ENCODE results near the gene PJA2.
"Not testable (repeated sequence)": the region's sequence is repeated elsewhere in the genome, so short reads cannot be mapped to it uniquely, and the experiment has no call there.

- TF ChIP-seq CTCF (conservative IDR thresholded peaks at IDR 0.05; ENCODE audit: low read length); EZH2phosphoT487 (IDR thresholded peaks at IDR 0.05; ENCODE audit: borderline replicate concordance, low read depth, low read length): not testable (repeated sequence)
These were observed 4.2 kb upstream of the PJA2 start for GRCh38 chr5:109413921-109414461.

Data from OCI-LY7 (cell line).